ENCODE data around the gene ALDH3B2. TPM values are rescaled to one million over a fixed set of nuclear protein-coding genes. Genes with fewer than 3 reads are reported as not detected.
"Not testable (repeated sequence)": the region's sequence is repeated elsewhere in the genome, so short reads cannot be mapped to it uniquely, and the experiment has no call there.

Gene ALDH3B2
- total RNA-seq, 4 donors from 2014 or later = not detected

- Histone ChIP-seq H3K4me3 (no peak overlapping the region), H3K9me3 (no peaks in the 10 kb centered on the region), H3K27me3 (no peaks in the 10 kb centered on the region), H3K36me3 (no peaks in the 10 kb centered on the region), H3K27ac (no peak overlapping the region), H3K4me1 (peaks cover 5 to 27% (median 9%) of the 10 kb centered on the region in 4 donors)
- peak in 2 of 3 donors; percentile 44 to 48 for DNase-seq
- TF ChIP-seq, protein P1, sequence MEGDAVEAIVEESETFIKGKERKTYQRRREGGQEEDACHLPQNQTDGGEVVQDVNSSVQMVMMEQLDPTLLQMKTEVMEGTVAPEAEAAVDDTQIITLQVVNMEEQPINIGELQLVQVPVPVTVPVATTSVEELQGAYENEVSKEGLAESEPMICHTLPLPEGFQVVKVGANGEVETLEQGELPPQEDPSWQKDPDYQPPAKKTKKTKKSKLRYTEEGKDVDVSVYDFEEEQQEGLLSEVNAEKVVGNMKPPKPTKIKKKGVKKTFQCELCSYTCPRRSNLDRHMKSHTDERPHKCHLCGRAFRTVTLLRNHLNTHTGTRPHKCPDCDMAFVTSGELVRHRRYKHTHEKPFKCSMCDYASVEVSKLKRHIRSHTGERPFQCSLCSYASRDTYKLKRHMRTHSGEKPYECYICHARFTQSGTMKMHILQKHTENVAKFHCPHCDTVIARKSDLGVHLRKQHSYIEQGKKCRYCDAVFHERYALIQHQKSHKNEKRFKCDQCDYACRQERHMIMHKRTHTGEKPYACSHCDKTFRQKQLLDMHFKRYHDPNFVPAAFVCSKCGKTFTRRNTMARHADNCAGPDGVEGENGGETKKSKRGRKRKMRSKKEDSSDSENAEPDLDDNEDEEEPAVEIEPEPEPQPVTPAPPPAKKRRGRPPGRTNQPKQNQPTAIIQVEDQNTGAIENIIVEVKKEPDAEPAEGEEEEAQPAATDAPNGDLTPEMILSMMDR (IDR thresholded peaks at IDR 0.05) = no peak
- no peak for TF ChIP-seq POLR2A (IDR thresholded peaks at IDR 0.05)
Measured at GRCh38 chr11:67627812-67628624, 46.4 kb downstream of the ALDH3B2 start.

GRCh38 chr11:67627441-67627811 lies 47.0 kb downstream of the ALDH3B2 start:
- H3K9me3 ChIP-seq = no peaks in the 10 kb centered on the region
- no peak overlapping the region for H3K27ac ChIP-seq
- peaks cover 5 to 24% (median 9%) of the 10 kb centered on the region in 4 donors for H3K4me1 ChIP-seq
- H3K36me3 ChIP-seq = no peaks in the 10 kb centered on the region
- TF ChIP-seq, protein P1 (IDR thresholded peaks at IDR 0.05) = no peak
- TF ChIP-seq POLR2A (IDR thresholded peaks at IDR 0.05) = no peak
- no peaks in the 10 kb centered on the region for H3K27me3 ChIP-seq
- DNase-seq = peak in 1 of 3 donors; percentile 44
- no peak overlapping the region for H3K4me3 ChIP-seq

DNA sequence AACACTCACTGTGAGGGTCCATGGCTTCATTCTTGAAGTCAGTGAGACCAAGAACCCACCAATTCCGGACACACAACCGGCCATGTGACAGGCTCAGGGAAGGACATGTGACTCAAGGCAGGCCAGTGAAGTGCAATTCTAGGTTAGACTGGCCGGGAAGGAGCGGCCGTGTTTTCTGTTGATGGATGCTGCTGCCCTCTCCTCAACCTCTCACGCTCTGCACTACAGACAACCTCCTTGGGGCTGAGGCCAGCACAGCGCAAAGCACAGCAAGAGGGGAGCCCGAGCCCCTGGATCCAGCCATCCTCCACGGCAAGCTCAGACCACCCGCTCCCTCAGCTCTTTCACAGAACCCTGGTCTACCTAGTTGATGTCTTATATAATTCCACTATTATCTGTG lies 47.5 kb downstream of the ALDH3B2 start:
- TF ChIP-seq POLR2A (IDR thresholded peaks at IDR 0.05) = no peak
- TF ChIP-seq, protein P1 (IDR thresholded peaks at IDR 0.05) = no peak
- Histone ChIP-seq H3K36me3 (no peaks in the 10 kb centered on the region), H3K4me3 (no peak overlapping the region), H3K27ac (no peak overlapping the region), H3K27me3 (no peaks in the 10 kb centered on the region), H3K9me3 (no peaks in the 10 kb centered on the region), H3K4me1 (peaks cover 5 to 19% (median 9%) of the 10 kb centered on the region in 4 donors)
- peak in 1 of 3 donors; percentile 40 for DNase-seq

DNA sequence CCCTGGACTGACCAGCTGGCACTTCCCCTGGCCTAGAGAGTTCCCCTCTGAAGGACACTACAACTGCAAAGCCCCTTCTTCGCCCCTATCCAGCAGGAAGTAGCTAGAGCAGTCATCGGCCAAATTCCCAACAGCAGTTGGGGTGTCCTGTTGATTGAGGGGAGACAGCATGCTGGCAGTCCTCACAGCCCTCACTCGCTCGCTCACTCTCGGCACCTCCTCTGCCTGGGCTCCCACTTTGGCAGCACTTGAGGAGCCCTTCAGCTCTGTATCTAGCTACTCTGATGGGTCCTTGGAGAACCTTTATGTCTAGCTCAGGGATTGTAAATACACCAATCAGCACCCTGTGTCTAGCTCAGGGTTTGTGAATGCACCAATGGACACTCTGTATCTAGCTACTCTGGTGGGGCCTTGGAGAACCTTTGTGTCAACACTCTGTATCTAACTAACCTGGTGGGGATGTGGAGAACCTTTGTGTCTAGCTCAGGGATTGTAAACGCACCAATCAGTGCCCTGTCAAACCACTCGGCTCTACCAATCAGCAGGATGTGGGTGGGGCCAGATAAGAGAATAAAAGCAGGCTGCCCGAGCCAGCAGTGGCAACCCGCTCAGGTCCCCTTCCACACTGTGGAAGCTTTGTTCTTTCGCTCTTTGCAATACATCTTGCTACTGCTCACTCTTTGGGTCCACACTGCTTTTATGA lies 48.1 kb downstream of the ALDH3B2 start:
- DNase-seq, H3K4me3 ChIP-seq, H3K27me3 ChIP-seq, H3K9me3 ChIP-seq, H3K27ac ChIP-seq, H3K36me3 ChIP-seq: not testable (repeated sequence)
- peaks cover 5 to 12% (median 6%) of the 10 kb centered on the region in 4 donors for H3K4me1 ChIP-seq

DNA sequence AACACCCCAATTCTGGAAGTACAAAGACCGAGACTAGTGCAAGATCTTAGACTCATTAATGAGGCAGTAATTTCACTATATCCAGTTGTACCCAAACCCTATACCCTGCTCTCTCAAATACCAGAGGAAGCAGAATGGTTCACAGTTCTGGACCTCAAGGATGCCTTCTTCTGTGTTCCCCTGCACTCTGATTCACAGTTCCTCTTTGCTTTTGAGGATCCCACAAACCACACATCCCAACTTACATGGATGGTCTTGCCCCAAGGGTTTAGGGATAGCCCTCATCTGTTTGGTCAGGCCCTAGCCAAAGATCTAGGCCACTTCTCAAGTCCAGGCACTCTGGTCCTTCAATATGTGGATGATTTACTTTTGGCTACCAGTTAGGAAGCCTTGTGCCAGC lies 50.6 kb downstream of the ALDH3B2 start:
- H3K27me3 ChIP-seq, DNase-seq, H3K4me3 ChIP-seq, H3K36me3 ChIP-seq, H3K9me3 ChIP-seq, H3K4me1 ChIP-seq, H3K27ac ChIP-seq: not testable (repeated sequence)

- not testable (repeated sequence) for H3K27ac ChIP-seq, H3K4me3 ChIP-seq, H3K9me3 ChIP-seq, DNase-seq, H3K4me1 ChIP-seq, H3K36me3 ChIP-seq, H3K27me3 ChIP-seq
Measured at GRCh38 chr11:67622905-67623304, 51.5 kb downstream of the ALDH3B2 start.

- H3K36me3 ChIP-seq, H3K4me1 ChIP-seq, H3K9me3 ChIP-seq, DNase-seq, H3K27ac ChIP-seq, H3K4me3 ChIP-seq, H3K27me3 ChIP-seq: not testable (repeated sequence)
Measured at GRCh38 chr11:67621928-67622327, 52.5 kb downstream of the ALDH3B2 start.

DNA sequence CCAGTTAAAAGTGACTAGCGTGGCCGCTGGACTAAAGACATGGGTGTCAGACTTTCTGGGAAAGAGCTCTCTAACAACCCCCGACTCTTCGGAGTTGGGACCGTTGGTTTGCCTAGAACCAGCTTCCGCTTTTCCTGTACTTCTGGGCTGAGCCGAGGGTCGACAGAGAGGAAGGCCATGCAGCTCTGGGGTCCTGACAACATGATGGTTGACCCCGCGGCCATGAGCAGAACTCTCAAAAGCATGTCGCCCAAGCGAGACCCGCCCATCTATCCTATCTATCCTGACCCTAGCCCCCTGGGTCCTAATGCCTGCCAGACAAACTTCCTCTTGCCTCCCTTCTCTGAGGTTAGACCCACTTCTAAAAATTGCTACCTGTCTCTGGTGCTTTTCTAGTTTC lies 53.8 kb downstream of the ALDH3B2 start:
- H3K9me3 ChIP-seq, H3K27me3 ChIP-seq, DNase-seq, H3K4me1 ChIP-seq, H3K27ac ChIP-seq, H3K36me3 ChIP-seq, H3K4me3 ChIP-seq: not testable (repeated sequence)

DNA sequence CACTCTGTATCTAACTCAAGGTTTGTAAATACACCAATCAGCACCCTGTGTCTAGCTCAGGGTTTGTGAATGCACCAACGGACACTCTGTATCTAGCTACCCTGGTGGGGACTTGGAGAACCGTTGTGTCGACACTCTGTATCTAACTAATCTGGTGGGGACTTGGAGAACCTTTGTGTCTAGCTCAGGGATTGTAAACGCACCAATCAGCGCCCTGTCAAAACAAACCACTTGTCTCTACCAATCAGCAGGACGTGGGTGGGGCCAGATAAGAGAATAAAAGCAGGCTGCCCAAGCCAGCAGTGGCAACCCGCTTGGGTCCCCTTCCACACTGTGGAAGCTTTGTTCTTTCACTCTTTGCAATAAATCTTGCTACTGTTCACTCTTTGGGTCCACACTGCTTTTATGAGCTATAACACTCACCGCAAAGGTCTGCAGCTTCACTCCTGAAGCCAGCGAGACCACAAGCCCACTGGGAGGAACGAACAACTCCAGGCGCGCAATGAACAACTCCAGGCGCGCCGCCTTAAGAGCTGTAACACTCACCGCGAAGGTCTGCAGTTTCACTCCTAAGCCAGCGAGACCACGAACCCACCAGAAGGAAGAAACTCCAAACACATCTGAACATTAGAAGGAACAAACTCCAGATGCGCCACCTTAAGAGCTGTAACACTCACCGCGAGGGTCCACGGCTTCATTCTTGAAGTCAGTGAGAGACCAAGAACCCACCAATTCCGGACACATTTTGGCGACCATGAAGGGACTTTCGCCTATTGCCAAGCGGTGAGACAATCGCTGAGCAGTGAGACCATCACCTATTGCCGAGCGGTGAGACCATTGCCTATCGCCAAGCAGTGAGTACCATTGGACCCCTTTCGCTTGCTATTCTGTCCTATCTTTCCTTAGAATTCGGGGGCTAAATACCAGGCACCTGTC lies 54.5 kb downstream of the ALDH3B2 start:
- H3K27me3 ChIP-seq, H3K9me3 ChIP-seq, H3K36me3 ChIP-seq, H3K4me3 ChIP-seq, H3K4me1 ChIP-seq, DNase-seq, H3K27ac ChIP-seq: not testable (repeated sequence)

DNA sequence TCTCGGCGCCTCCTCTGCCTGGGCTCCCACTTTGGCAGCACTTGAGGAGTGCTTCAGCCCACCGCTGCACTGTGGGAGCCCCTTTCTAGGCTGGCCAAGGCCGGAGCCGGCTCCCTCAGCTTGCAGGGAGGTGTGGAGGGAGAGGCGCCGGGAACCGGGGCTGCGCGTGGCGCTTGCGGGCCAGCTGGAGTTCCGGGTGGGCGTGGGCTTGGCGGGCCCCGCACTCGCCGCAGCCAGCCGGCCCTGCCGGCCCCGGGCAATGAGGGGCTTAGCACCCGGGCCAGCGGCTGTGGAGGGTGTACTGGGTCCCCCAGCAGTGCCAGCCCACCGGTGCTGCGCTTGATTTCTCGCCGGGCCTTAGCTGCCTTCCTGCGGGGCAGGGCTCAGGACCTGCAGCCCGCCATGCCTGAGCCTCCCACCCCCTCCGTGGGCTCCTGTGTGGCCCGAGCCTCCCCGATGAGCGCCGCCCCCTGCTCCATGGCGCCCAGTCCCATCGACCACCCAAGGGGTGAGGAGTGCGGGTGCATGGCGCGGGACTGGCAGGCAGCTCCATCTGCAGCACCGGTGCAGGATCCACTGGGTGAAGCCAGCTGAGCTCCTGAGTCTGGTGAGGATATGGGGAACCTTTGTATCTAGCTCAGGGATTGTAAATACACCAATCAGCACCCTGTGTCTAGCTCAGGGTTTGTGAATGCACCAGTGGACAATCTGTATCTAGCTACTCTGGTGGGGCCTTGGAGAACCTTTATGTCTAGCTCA lies 55.3 kb downstream of the ALDH3B2 start:
- peak in 1 of 3 donors; percentile 22 for DNase-seq
- not testable (repeated sequence) for H3K27ac ChIP-seq, H3K27me3 ChIP-seq, H3K9me3 ChIP-seq, H3K4me3 ChIP-seq, H3K36me3 ChIP-seq
- peaks cover 0 to 11% (median 6%) of the 10 kb centered on the region in 4 donors for H3K4me1 ChIP-seq

Data from Peyer's patch (tissue), 4 donors.